AG09319 (cell line): Measurements from ENCODE around the gene DIP2C.

Experiments
- DNase-seq: peaks from one replicate; pipeline ENCODE4 v3.0.0-alpha.2; 2010; ENCODE audit warnings: low read depth; ENCODE audit errors: extremely low read depth
- CTCF ChIP-seq: IDR thresholded peaks from 2 replicates; pipeline ENCODE4 v1.5.1; 2011; ENCODE audit warnings: low read depth, mild to moderate bottlenecking, inconsistent platforms, low read length, moderate library complexity

DIP2C gene

GRCh38 chr10:689452-690371, at the start of gene DIP2C:
Gene DIP2C (minus strand): TSS chr10:689668. CDS start chr10:689578, 90 bp downstream.
- no peak for TF ChIP-seq CTCF
- DNase-seq: peak; percentile 66

- TF ChIP-seq CTCF: no peak
- peak; percentile 36 for DNase-seq
Observed at GRCh38 chr10:734481-734880, 45.0 kb upstream of the DIP2C start.

- DNase-seq: no peak
- no peak for TF ChIP-seq CTCF
Observed at GRCh38 chr10:733086-733485, 43.6 kb upstream of the DIP2C start.

GRCh38 chr10:729213-729612, 39.7 kb upstream of the DIP2C start:
- no peak for DNase-seq

GRCh38 chr10:728603-729002, 39.1 kb upstream of the DIP2C start:
- DNase-seq: no peak
- no peak for TF ChIP-seq CTCF

More at GRCh38 chr10:729213-729612, 39.7 kb upstream of the DIP2C start:
- no peak for TF ChIP-seq CTCF

GRCh38 chr10:727162-727790, 37.8 kb upstream of the DIP2C start:
- no peak for DNase-seq
- TF ChIP-seq CTCF: no peak

GRCh38 chr10:725786-726185, 36.3 kb upstream of the DIP2C start:
- TF ChIP-seq CTCF: no peak
- no peak for DNase-seq
